ENCODE data around the gene GID8. TPM values are rescaled to one million over a fixed set of nuclear protein-coding genes. Genes with fewer than 3 reads are reported as not detected.

GID8 gene
- total and polyA plus RNA-seq, 2 of the 13 experiments (the other 11 are each of a cell fraction or from before 2014, with no cell fraction given) = 39.6 to 59.8 TPM

GRCh38 chr20:62967628-62968351 is 29.8 kb downstream of the GID8 start:
- CTCF ChIA-PET (ENCODE audit: low intra/inter-chr PET ratio, low total read pairs) = no interaction called here
- Histone ChIP-seq H3K9me3 (ENCODE audit: low read length) (no peaks in the 10 kb centered on the region), H3K79me2 (ENCODE audit: insufficient read depth, low read length) (no peaks in the 10 kb centered on the region), H3K36me3 (replicated peaks in 1 of 2; ENCODE audit: control insufficient read depth in 1 of 2, insufficient read depth in 2 of 2, low read length in 2 of 2) (peaks cover 39% of the 10 kb centered on the region in 2 experiments), H3K4me2 (ENCODE audit: low read depth, low read length) (no peak overlapping the region), H3K27me3 (ENCODE audit: control insufficient read depth in 1 of 2, insufficient read depth in 2 of 2, low read length in 2 of 2) (peaks cover 7 to 18% of the 10 kb centered on the region in 2 experiments; a peak in 4 of 5 replicates), H3K4me1 (ENCODE audit: insufficient read depth, low read length) (peaks cover 40% of the 10 kb centered on the region), H4K20me1 (ENCODE audit: insufficient read depth, low read length) (peaks cover 49% of the 10 kb centered on the region; the same call in 1 of the 2 replicates), H3K4me3 (replicated peaks in 1 of 3; ENCODE audit: insufficient read depth in 1 of 3, low read depth in 2 of 3, low read length in 3 of 3) (no peak overlapping the region), H3K27ac (ENCODE audit: extremely low read length, insufficient read depth, low read length) (peak overlapping the region; percentile 2), H3K9ac (ENCODE audit: insufficient read depth, low read depth, low read length) (no peak overlapping the region), H2AFZ (ENCODE audit: low read length) (no peak overlapping the region)
- TSS peak; percentile 28 for BruUV-seq (replicated peaks)
- intact Hi-C loops (cut with micrococcal nuclease; ENCODE audit: unreplicated experiment) = no loop called here
- WGBS (ENCODE audit: low lambda C conversion rate) = 94% methylated on average over 27 of the region's 27 CpGs
- DNase-seq (ENCODE audit: low spot score) (no peak), FAIRE-seq (no peak), ATAC-seq (no peak)
- POLR2A ChIA-PET = interaction anchor here (0.7 to 1.0 kb wide), 2 partner anchors 20 to 33 kb away, joined by 3 read pairs; no protein-coding TSS in a partner anchor
- in situ Hi-C loops (cut with HindIII; ENCODE audit: extremely low pct_ligation_motif_present, low pct_unique_long_range_greater_than_20kb) = no loop called here
- 0 out of 2 replicates have a peak, but pooled peaks have one; percentile 20 for TF ChIP-seq ZNF616 (CRISPR knock-in tag; IDR thresholded peaks at IDR 0.05; ENCODE audit: low read depth)
- no peak for TF ChIP-seq RNF219 (CRISPR knock-in tag; IDR thresholded peaks at IDR 0.05)
- no peak for TF ChIP-seq SKI (IDR thresholded peaks at IDR 0.05; ENCODE audit: partially characterized antibody)
- TF ChIP-seq PHF5A (CRISPR knock-in tag; IDR thresholded peaks at IDR 0.05; ENCODE audit: low read depth, unreplicated experiment) = peak; percentile 31
- no peak for TF ChIP-seq HCFC1 (IDR thresholded peaks at IDR 0.05; ENCODE audit: low read depth, low read length)
- TF ChIP-seq MLX (CRISPR knock-in tag; IDR thresholded peaks at IDR 0.05) = no peak
- TF ChIP-seq ZNF713 (CRISPR knock-in tag; IDR thresholded peaks at IDR 0.05) = no peak
- peak; percentile 32 for TF ChIP-seq MED8 (CRISPR knock-in tag; IDR thresholded peaks at IDR 0.05; ENCODE audit: insufficient replicate concordance)
- 0 out of 2 replicates have a peak, but pooled peaks have one; percentile 42 for TF ChIP-seq ZNF605 (CRISPR knock-in tag; IDR thresholded peaks at IDR 0.05)
- TF ChIP-seq PBX3 (CRISPR knock-in tag; IDR thresholded peaks at IDR 0.05; ENCODE audit: borderline replicate concordance) = no peak
- TF ChIP-seq GLI4 (CRISPR knock-in tag; IDR thresholded peaks at IDR 0.05; ENCODE audit: borderline replicate concordance) = no peak
- no peak for TF ChIP-seq MEIS2 (CRISPR knock-in tag; IDR thresholded peaks at IDR 0.05)
- 0 out of 2 replicates have a peak, but pooled peaks have one; percentile 16 for TF ChIP-seq ZNF749 (CRISPR knock-in tag; IDR thresholded peaks at IDR 0.05; ENCODE audit: borderline replicate concordance)
- TF ChIP-seq POLR2AphosphoS5 (IDR thresholded peaks at IDR 0.05; ENCODE audit: low read depth, low read length) = peak; percentile 52; the same call in 1 of the 2 replicates
- 0 out of 2 replicates have a peak, but pooled peaks have one; percentile 32 for TF ChIP-seq ATF7-NPFF (CRISPR knock-in tag; IDR thresholded peaks at IDR 0.05; ENCODE audit: low read depth)
- peak; percentile 35 for TF ChIP-seq RBM39 (IDR thresholded peaks at IDR 0.05; ENCODE audit: low read depth, low read length, poor library complexity, severe bottlenecking)
- TF ChIP-seq KDM2A (CRISPR knock-in tag; IDR thresholded peaks at IDR 0.05; ENCODE audit: borderline replicate concordance, low read depth) = peak; percentile 33
- no peak for TF ChIP-seq TRIM22 (IDR thresholded peaks at IDR 0.05)
